ENCODE measurements around the gene ABAT. TPM values are rescaled to one million over a fixed set of nuclear protein-coding genes. Genes with fewer than 3 reads are reported as not detected.

Gene ABAT
- total and polyA plus RNA-seq, 10 of the 15 experiments (the other 5 are each of a cell fraction or from before 2014, with no cell fraction given): 1.0 to 10.6 (median 1.9) TPM

DNA sequence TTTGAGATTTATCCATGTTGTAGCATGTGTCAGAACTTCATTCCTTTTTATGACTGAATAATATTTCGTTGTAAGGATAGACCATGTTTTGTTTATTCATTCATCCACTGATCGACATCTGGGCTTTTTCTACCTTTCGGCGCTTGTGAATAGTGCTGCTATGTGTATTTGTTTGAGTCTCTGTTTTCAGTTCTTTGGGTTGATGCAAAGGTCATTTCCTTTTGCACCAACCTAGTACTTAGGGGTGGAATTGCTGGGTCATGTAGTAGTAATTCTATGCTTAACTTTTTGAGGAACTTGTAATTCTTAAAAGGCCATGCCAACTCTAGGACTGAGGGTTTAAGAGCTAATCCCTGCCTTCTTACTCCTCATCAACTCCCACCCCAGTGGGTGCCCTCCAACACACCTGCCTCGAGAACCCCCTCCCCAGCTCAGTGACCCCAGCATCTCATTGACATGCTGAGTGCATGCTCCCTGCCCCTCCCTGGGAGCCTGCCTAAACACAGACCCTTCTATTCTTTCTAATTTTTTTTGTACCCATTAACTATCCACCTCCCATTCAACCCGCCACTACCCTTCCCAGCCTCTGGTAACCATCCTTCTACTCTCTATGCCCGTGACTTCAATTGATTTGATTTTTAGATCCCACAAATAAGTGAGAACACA, 51.2 kb downstream of the ABAT start:
- intact Hi-C loops (cut with micrococcal nuclease; ENCODE audit: unreplicated experiment): no loop called here
- FAIRE-seq: no peak
- TF ChIP-seq, protein P1, sequence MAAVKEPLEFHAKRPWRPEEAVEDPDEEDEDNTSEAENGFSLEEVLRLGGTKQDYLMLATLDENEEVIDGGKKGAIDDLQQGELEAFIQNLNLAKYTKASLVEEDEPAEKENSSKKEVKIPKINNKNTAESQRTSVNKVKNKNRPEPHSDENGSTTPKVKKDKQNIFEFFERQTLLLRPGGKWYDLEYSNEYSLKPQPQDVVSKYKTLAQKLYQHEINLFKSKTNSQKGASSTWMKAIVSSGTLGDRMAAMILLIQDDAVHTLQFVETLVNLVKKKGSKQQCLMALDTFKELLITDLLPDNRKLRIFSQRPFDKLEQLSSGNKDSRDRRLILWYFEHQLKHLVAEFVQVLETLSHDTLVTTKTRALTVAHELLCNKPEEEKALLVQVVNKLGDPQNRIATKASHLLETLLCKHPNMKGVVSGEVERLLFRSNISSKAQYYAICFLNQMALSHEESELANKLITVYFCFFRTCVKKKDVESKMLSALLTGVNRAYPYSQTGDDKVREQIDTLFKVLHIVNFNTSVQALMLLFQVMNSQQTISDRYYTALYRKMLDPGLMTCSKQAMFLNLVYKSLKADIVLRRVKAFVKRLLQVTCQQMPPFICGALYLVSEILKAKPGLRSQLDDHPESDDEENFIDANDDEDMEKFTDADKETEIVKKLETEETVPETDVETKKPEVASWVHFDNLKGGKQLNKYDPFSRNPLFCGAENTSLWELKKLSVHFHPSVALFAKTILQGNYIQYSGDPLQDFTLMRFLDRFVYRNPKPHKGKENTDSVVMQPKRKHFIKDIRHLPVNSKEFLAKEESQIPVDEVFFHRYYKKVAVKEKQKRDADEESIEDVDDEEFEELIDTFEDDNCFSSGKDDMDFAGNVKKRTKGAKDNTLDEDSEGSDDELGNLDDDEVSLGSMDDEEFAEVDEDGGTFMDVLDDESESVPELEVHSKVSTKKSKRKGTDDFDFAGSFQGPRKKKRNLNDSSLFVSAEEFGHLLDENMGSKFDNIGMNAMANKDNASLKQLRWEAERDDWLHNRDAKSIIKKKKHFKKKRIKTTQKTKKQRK (IDR thresholded peaks at IDR 0.05; ENCODE audit: low read depth, low read length): no peak
- no peak for TF ChIP-seq ZBED1 (IDR thresholded peaks at IDR 0.05; ENCODE audit: borderline replicate concordance)
- TF ChIP-seq NR2F1 (conservative IDR thresholded peaks at IDR 0.05): no peak
- no peak for TF ChIP-seq NR2C2 (IDR thresholded peaks at IDR 0.05; ENCODE audit: borderline replicate concordance, control insufficient read depth, insufficient read length, low read depth)
- TF ChIP-seq, protein P2, sequence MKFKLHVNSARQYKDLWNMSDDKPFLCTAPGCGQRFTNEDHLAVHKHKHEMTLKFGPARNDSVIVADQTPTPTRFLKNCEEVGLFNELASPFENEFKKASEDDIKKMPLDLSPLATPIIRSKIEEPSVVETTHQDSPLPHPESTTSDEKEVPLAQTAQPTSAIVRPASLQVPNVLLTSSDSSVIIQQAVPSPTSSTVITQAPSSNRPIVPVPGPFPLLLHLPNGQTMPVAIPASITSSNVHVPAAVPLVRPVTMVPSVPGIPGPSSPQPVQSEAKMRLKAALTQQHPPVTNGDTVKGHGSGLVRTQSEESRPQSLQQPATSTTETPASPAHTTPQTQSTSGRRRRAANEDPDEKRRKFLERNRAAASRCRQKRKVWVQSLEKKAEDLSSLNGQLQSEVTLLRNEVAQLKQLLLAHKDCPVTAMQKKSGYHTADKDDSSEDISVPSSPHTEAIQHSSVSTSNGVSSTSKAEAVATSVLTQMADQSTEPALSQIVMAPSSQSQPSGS (IDR thresholded peaks at IDR 0.05; ENCODE audit: low read length): no peak
- no peak for TF ChIP-seq TCF12 (IDR thresholded peaks at IDR 0.05; ENCODE audit: low read depth, low read length)
- TF ChIP-seq, protein P3, sequence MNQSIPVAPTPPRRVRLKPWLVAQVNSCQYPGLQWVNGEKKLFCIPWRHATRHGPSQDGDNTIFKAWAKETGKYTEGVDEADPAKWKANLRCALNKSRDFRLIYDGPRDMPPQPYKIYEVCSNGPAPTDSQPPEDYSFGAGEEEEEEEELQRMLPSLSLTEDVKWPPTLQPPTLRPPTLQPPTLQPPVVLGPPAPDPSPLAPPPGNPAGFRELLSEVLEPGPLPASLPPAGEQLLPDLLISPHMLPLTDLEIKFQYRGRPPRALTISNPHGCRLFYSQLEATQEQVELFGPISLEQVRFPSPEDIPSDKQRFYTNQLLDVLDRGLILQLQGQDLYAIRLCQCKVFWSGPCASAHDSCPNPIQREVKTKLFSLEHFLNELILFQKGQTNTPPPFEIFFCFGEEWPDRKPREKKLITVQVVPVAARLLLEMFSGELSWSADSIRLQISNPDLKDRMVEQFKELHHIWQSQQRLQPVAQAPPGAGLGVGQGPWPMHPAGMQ (IDR thresholded peaks at IDR 0.05; ENCODE audit: borderline replicate concordance): no peak
- TF ChIP-seq, protein P4, sequence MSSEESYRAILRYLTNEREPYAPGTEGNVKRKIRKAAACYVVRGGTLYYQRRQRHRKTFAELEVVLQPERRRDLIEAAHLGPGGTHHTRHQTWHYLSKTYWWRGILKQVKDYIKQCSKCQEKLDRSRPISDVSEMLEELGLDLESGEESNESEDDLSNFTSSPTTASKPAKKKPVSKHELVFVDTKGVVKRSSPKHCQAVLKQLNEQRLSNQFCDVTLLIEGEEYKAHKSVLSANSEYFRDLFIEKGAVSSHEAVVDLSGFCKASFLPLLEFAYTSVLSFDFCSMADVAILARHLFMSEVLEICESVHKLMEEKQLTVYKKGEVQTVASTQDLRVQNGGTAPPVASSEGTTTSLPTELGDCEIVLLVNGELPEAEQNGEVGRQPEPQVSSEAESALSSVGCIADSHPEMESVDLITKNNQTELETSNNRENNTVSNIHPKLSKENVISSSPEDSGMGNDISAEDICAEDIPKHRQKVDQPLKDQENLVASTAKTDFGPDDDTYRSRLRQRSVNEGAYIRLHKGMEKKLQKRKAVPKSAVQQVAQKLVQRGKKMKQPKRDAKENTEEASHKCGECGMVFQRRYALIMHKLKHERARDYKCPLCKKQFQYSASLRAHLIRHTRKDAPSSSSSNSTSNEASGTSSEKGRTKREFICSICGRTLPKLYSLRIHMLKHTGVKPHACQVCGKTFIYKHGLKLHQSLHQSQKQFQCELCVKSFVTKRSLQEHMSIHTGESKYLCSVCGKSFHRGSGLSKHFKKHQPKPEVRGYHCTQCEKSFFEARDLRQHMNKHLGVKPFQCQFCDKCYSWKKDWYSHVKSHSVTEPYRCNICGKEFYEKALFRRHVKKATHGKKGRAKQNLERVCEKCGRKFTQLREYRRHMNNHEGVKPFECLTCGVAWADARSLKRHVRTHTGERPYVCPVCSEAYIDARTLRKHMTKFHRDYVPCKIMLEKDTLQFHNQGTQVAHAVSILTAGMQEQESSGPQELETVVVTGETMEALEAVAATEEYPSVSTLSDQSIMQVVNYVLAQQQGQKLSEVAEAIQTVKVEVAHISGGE (CRISPR knock-in tag; IDR thresholded peaks at IDR 0.05): no peak
- TF ChIP-seq CBX3 (IDR thresholded peaks at IDR 0.05; ENCODE audit: borderline replicate concordance, low read depth): no peak

More for the DNA sequence above, 51.2 kb downstream of the ABAT start:
- H2AFZ ChIP-seq (ENCODE audit: control insufficient read depth, low read depth, low read length): no peak overlapping the region
- 44% methylated on average over 7 of the region's 7 CpGs for WGBS (ENCODE audit: insufficient coverage, insufficient replicate concordance, low lambda C conversion rate, missing lambda C conversion rate)
- H3K36me3 ChIP-seq (ENCODE audit: control insufficient read depth in 2 of 2, insufficient read depth in 2 of 2, low read length in 1 of 2): no peaks in the 10 kb centered on the region
- H3K27me3 ChIP-seq (replicated peaks in 1 of 2; ENCODE audit: control insufficient read depth in 2 of 2, insufficient read depth in 2 of 2, low read length in 1 of 2): no peaks in the 10 kb centered on the region
- no peaks in the 10 kb centered on the region for H3K9me3 ChIP-seq (replicated peaks; ENCODE audit: control insufficient read depth, insufficient read depth, low read length)
- DNase-seq (ENCODE audit: low read depth, low spot score): no peak
- H3K4me3 ChIP-seq: no peak overlapping the region
- no peak overlapping the region for H3K27ac ChIP-seq (ENCODE audit: control insufficient read depth, insufficient read depth)
- no peak overlapping the region for H3K9ac ChIP-seq (ENCODE audit: control insufficient read depth, insufficient read depth, low read length)
- ChIA-PET POLR2A (no interaction called here), CTCF (no interaction called here), RAD21 (ENCODE audit: unreplicated experiment) (no interaction called here), SMC1A (ENCODE audit: uncharacterized antibody, unreplicated experiment) (no interaction called here)
- H3K79me2 ChIP-seq (ENCODE audit: control insufficient read depth, insufficient read depth, low read length): no peaks in the 10 kb centered on the region
- ATAC-seq: no peak
- in situ Hi-C loops (cut with MboI): loop anchor here (25.0 kb wide), 1 partner anchor 338 kb away; no protein-coding TSS in a partner anchor
- no peak overlapping the region for H3K4me2 ChIP-seq (ENCODE audit: control insufficient read depth, insufficient read depth)
- no TSS peak for BruUV-seq (replicated peaks)
- no peaks in the 10 kb centered on the region for H3K4me1 ChIP-seq (ENCODE audit: control insufficient read depth, insufficient read depth, low read length)
- H4K20me1 ChIP-seq (ENCODE audit: control insufficient read depth, insufficient read depth): no peaks in the 10 kb centered on the region

Data from GM12878 (cell line).